ENCODE results near the gene FUCA1.

FUCA1 gene

DNA sequence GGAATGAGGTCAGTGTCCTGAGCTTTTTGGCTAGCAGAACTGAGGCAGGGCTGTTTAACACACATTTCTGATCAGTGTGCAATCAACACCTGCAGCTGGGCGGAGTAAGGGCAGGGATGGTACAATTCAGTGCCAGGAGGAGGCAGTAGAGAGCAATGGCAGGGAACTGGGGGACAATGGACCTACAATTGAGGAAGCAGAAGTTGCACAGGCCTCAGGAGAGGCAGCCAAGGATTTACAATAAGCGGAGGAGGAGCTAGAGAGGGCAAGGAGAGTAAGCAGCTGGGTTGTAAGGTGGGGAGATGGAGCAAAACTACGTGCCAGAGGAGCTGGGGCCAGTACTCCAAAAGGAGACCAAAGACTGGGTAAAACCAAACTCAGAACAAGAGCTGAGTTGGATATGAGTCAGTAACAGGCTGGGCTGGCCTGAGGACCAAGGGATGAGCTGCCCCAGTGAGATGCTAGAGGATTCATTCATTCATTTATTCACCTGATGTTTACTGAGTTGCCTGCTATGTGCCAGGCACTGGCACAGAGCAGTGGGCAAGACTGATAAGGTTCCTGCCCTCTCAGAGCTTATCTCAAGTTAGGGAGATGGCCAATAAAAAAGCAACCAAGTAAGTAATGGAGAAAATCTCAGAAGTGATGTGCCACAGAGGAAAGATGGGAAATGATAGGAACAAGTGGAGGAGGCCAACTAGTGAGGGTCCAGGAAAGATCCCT lies 57.1 kb downstream of the FUCA1 start:
- H3K4me3 ChIP-seq (ENCODE audit: low read depth, low read length) = no peak overlapping the region
- ChIA-PET CTCF (interaction anchor here (0.6 to 8.7 kb wide), 21 partner anchors 9 to 289 kb away, joined by 3 to 134 read pairs (median 5); partner anchors contain the start of genes GALE and HMGCL), POLR2A (interaction anchor here (1.1 to 1.2 kb wide), 2 partner anchors 15 to 169 kb away, joined by 4 to 6 read pairs; partner anchors contain the start of genes HMGCL and SRSF10)
- DNase-seq (ENCODE audit: low read depth, low spot score) = no peak
- TF ChIP-seq, protein P1, sequence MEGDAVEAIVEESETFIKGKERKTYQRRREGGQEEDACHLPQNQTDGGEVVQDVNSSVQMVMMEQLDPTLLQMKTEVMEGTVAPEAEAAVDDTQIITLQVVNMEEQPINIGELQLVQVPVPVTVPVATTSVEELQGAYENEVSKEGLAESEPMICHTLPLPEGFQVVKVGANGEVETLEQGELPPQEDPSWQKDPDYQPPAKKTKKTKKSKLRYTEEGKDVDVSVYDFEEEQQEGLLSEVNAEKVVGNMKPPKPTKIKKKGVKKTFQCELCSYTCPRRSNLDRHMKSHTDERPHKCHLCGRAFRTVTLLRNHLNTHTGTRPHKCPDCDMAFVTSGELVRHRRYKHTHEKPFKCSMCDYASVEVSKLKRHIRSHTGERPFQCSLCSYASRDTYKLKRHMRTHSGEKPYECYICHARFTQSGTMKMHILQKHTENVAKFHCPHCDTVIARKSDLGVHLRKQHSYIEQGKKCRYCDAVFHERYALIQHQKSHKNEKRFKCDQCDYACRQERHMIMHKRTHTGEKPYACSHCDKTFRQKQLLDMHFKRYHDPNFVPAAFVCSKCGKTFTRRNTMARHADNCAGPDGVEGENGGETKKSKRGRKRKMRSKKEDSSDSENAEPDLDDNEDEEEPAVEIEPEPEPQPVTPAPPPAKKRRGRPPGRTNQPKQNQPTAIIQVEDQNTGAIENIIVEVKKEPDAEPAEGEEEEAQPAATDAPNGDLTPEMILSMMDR (IDR thresholded peaks at IDR 0.05; ENCODE audit: insufficient read depth, low read length, missing control alignments) = peak; percentile 40

DNA sequence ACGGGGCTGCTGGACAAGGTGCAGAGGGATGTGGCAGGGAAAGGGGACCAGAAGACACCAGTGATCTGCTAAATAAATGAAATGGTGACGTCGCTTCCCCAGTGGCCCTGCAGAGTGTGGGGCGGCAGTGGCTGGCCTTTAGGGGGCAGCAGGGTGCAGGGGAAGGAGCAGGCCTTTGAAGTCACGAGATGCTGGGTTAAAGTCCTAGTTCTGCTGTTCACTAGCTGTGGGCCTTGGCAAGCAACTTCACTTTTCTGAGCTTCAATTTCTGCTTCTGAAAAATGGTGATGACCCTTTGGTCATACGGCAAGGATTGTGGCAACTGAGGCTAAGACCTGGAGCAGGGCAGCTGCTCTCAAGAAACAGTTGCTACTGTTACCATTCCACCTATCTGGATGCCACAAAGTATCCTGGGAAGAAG lies 58.3 kb downstream of the FUCA1 start:
- TF ChIP-seq, protein P1 (IDR thresholded peaks at IDR 0.05; ENCODE audit: insufficient read depth, low read length, missing control alignments) = peak; percentile 84
- ChIA-PET CTCF (interaction anchor here (0.8 to 8.7 kb wide), 22 partner anchors 8 to 303 kb away, joined by 3 to 134 read pairs (median 5); partner anchors contain the start of genes GALE, HMGCL and PNRC2), POLR2A (no interaction called here)
- DNase-seq (ENCODE audit: low read depth, low spot score) = no peak
- H3K4me3 ChIP-seq (ENCODE audit: low read depth, low read length) = no peak overlapping the region

DNA sequence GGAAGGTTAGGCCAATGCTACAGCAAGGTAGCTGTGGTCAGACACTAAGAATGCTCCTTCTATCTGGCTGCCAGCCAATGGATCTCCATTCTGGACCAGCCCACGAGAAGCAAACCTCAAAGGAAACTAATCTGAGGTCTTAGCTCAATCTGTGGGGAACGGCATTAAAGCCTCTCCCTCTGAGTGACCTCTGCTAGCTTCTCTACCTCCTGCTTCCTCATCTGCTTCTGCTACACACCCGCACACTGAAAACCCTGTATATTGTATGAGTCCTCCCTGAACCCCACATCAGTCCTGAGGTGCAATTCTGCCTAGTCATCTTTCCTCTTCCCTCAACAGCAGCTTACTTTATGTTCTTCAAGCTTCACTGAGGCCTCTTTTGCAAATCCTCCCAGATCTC lies 60.6 kb downstream of the FUCA1 start:
- no peak overlapping the region for H3K4me3 ChIP-seq (ENCODE audit: low read depth, low read length)
- POLR2A ChIA-PET = interaction anchor here (1.0 kb wide), 1 partner anchor 18 kb away, joined by 5 read pairs; the partner anchor contains the start of gene HMGCL
- CTCF ChIA-PET = interaction anchor here (1.0 to 8.7 kb wide), 5 partner anchors 9 to 61 kb away, joined by 3 to 134 read pairs (median 4); partner anchors contain the start of genes FUCA1 and HMGCL
- TF ChIP-seq, protein P1 (IDR thresholded peaks at IDR 0.05; ENCODE audit: insufficient read depth, low read length, missing control alignments) = no peak
- DNase-seq (ENCODE audit: low read depth, low spot score) = no peak

DNA sequence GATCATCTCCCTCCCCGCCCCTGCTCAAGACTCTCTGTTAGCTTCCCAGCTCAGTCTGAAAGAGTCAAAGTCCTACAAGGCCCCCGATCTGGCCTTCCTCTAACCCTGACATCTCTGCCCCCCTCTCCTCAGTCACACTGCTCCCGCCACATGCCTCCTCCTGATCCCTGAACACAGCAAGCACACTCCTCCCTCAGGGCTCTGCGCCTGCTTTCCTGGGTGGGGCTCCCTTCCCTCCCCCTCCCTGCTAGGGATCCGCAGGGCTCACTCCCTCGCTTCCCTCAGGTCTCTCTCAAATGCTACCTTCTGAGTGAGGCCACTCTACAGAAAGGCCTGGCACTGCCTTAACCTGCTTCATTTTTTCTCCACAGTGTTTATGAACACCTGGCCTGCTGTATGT lies 61.8 kb downstream of the FUCA1 start:
- TF ChIP-seq, protein P1 (IDR thresholded peaks at IDR 0.05; ENCODE audit: insufficient read depth, low read length, missing control alignments) = no peak
- POLR2A ChIA-PET = no interaction called here
- no peak for DNase-seq (ENCODE audit: low read depth, low spot score)
- CTCF ChIA-PET = interaction anchor here (1.0 to 8.7 kb wide), 3 partner anchors 10 to 62 kb away, joined by 3 to 134 read pairs (median 4); partner anchors contain the start of genes FUCA1 and HMGCL
- H3K4me3 ChIP-seq (ENCODE audit: low read depth, low read length) = no peak overlapping the region

DNA sequence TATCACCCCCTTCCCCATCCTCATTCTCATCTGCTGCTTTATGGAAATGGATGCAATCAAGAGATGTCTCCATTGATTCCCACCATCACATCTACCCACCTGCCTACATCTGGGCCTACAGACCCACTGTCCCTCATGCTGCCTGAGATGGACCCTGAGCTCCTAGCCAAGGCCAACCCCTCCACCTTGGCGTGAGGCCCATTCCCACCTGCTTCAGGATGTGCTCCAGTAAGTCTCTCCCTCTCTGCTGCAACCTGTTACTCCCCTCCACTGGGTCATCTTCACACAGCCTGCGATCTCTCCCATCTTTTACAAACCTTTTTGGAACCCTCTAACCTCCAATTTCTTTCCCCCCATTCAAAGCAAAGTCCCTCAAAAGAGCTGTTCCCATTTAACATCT lies 63.1 kb downstream of the FUCA1 start:
- TF ChIP-seq, protein P1 (IDR thresholded peaks at IDR 0.05; ENCODE audit: insufficient read depth, low read length, missing control alignments) = no peak
- CTCF ChIA-PET = interaction anchor here (0.6 to 8.7 kb wide), 2 partner anchors 17 to 33 kb away, joined by 3 to 134 read pairs; partner anchors contain the start of gene HMGCL
- DNase-seq (ENCODE audit: low read depth, low spot score) = no peak
- POLR2A ChIA-PET = no interaction called here
- no peak overlapping the region for H3K4me3 ChIP-seq (ENCODE audit: low read depth, low read length)

DNA sequence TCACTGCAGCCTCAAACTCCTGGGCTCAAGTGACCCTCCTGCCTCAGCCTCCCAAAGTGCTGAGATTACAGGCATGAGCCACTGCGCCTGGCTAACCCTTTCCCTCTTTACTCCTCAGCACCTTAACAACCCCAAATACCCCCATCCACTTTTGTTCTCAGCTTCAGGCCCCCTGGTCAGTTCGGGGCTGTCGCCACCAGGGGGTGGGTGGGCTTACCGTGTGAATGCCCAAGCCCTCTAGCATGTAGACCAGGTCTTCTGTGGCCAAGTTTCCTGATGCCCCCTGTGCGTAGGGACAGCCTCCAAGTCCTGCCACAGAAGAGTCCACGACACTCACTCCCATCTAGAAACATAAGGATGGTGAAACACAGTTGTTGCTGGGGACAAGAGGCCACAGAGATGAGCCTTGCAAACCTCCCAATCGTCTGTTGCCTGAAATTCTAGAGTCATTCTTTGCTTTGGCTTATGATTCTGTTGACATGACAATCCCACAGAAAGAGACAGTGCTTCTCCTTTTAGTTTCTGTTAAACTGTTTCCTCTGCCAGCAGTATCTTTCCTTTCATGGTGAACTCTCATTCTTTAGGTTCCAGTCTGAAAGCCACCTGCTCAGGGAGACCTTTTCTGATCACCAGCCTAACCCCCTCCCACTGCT lies 63.8 kb downstream of the FUCA1 start:
- DNase-seq (ENCODE audit: low read depth, low spot score) = no peak
- TF ChIP-seq, protein P1 (IDR thresholded peaks at IDR 0.05; ENCODE audit: insufficient read depth, low read length, missing control alignments) = no peak
- ChIA-PET POLR2A (no interaction called here), CTCF (interaction anchor here (8.7 kb wide), 1 partner anchor 17 kb away, joined by 134 read pairs; the partner anchor contains the start of gene HMGCL)
- no peak overlapping the region for H3K4me3 ChIP-seq (ENCODE audit: low read depth, low read length)

All from AG04449 (cell line).